Fibroblast of pulmonary artery (primary cell): ENCODE data around the gene ADAMTS12.

ENCODE experiments used
- DNase-seq: peaks from one replicate; pipeline ENCODE4 v3.0.0-alpha.2; 2010; ENCODE audit warnings: low read depth
- H3K4me3 ChIP-seq: replicated peaks from 2 replicates; pipeline ENCODE4 v1.5.1; 2011; ENCODE audit warnings: low read depth, mild to moderate bottlenecking, control low read depth, low read length, moderate library complexity
- CTCF ChIP-seq: IDR thresholded peaks from 2 replicates; pipeline ENCODE4 v1.5.1; 2011; ENCODE audit warnings: mild to moderate bottlenecking, control low read depth, low read length, inconsistent platforms; ENCODE audit errors: missing control alignments

ADAMTS12 gene

GRCh38 chr5:33891788-33892619 is at the start of gene ADAMTS12:
Gene ADAMTS12 (minus strand): TSS chr5:33891990. CDS start chr5:33891856, 134 bp downstream.
- peak; percentile 68 for DNase-seq
- peak within 1 kb of the TSS; percentile 75 for H3K4me3 ChIP-seq
- no peak for TF ChIP-seq CTCF

GRCh38 chr5:33941090-33941489 is 49.3 kb upstream of the ADAMTS12 start:
- no peak overlapping the region for H3K4me3 ChIP-seq
- DNase-seq = no peak
- no peak for TF ChIP-seq CTCF

DNA sequence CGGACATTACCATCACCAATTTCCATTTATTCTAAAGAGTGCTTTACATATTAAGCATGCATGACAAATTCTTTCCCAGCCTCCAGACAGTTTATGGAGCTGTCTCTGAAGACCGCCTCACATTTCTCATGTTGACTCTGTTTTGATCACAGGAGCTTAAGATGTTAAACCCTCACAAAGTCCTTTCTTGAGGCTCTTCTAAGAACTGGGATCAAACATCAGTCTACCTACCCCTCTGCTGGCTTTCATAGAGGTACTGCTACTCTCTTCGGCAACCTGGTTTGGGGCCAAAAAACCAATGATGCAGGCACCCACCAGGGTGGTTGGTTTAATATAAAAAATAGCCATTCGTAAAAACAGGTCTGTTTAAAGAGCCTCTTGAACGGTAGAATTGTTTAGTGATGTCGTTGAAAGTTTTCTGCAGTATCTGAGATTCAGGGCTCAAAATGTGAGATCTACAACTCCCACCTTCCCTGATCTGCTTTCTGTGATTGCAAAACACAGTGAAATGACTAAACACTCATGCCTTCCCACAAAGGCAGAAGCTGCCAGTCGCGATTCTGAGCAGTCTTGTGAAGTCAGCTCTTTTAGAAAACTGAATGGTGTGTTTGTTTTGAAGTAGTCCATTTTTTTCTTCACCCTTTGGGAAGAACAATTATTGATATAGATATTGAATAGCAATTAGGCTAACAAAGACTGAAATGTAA is 47.9 kb upstream of the ADAMTS12 start:
- no peak for TF ChIP-seq CTCF
- peak; percentile 62 for DNase-seq
- no peak overlapping the region for H3K4me3 ChIP-seq

DNA sequence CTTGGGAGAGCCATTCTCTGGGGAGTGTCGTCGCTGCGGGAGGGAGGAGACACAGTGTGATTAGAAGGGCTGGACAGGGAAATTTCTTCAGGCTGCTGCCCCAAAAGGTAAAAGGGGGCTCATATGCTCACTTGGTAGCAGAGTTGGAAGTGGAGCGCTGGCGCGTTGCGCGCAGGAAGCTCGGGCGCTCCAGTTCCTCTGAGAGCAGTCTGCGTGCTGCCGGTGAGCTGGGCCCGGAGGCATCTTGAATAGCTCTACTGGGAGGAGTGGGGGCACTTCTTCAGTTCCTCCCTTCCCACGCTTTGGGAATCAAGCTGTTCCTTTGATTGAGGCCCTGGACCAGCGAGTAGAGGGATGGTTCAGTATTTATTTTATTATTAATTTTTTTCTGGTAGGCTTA is 47.1 kb upstream of the ADAMTS12 start:
- DNase-seq = no peak
- no peak overlapping the region for H3K4me3 ChIP-seq
- no peak for TF ChIP-seq CTCF

GRCh38 chr5:33938507-33938796 is 46.7 kb upstream of the ADAMTS12 start:
- no peak overlapping the region for H3K4me3 ChIP-seq
- TF ChIP-seq CTCF = no peak
- no peak for DNase-seq

- DNase-seq = no peak
- no peak for TF ChIP-seq CTCF
- H3K4me3 ChIP-seq = no peak overlapping the region
Measured at GRCh38 chr5:33937707-33938506, 46.1 kb upstream of the ADAMTS12 start.
